Measurements from ENCODE around the gene PLET1.

PLET1 gene

GRCh38 chr11:112260490-112260889 is at the start of gene PLET1:
Gene PLET1 (minus strand): TSS chr11:112260860. CDS start chr11:112260589, 271 bp downstream.
- TF ChIP-seq CTCF (IDR thresholded peaks at IDR 0.05): no peak

- TF ChIP-seq CTCF (IDR thresholded peaks at IDR 0.05): no peak
Observed at GRCh38 chr11:112310419-112310818, 49.8 kb upstream of the PLET1 start.

GRCh38 chr11:112308651-112309050 is 48.0 kb upstream of the PLET1 start:
- TF ChIP-seq CTCF (IDR thresholded peaks at IDR 0.05): no peak

- TF ChIP-seq CTCF (IDR thresholded peaks at IDR 0.05): no peak
Observed at GRCh38 chr11:112307616-112308015, 47.0 kb upstream of the PLET1 start.

GRCh38 chr11:112306230-112306629 is 45.6 kb upstream of the PLET1 start:
- no peak for TF ChIP-seq CTCF (IDR thresholded peaks at IDR 0.05)

- no peak for TF ChIP-seq CTCF (IDR thresholded peaks at IDR 0.05)
Observed at GRCh38 chr11:112304914-112305313, 44.3 kb upstream of the PLET1 start.

- no peak for TF ChIP-seq CTCF (IDR thresholded peaks at IDR 0.05)
Observed at GRCh38 chr11:112303616-112304015, 43.0 kb upstream of the PLET1 start.

- TF ChIP-seq CTCF (IDR thresholded peaks at IDR 0.05): no peak
Observed at GRCh38 chr11:112302226-112302868, 41.7 kb upstream of the PLET1 start.

Measured in LNCAP (cell line).